ENCODE measurements around the gene ULK4.
A peak's percentile ranks its signal among the peaks of the same experiment; 100 is the strongest.

The ULK4 gene

GRCh38 chr3:41324156-41324475 lies 637.8 kb downstream of the ULK4 start:
- no peak for DNase-seq (ENCODE audit: low read depth)
- no peak overlapping the region for H3K4me3 ChIP-seq (ENCODE audit: low read length)
- no peak for TF ChIP-seq CTCF (conservative IDR thresholded peaks at IDR 0.05; ENCODE audit: low read length)

GRCh38 chr3:41323467-41324155 lies 638.3 kb downstream of the ULK4 start:
- no peak for TF ChIP-seq CTCF (conservative IDR thresholded peaks at IDR 0.05; ENCODE audit: low read length)
- no peak for DNase-seq (ENCODE audit: low read depth)
- H3K4me3 ChIP-seq (ENCODE audit: low read length), result no peak overlapping the region

- H3K4me3 ChIP-seq (ENCODE audit: low read length), result no peak overlapping the region
- no peak for TF ChIP-seq CTCF (conservative IDR thresholded peaks at IDR 0.05; ENCODE audit: low read length)
- no peak for DNase-seq (ENCODE audit: low read depth)
Measured at GRCh38 chr3:41321642-41321980, 640.3 kb downstream of the ULK4 start.

GRCh38 chr3:41320953-41321641 lies 640.8 kb downstream of the ULK4 start:
- TF ChIP-seq CTCF (conservative IDR thresholded peaks at IDR 0.05; ENCODE audit: low read length), result no peak
- no peak for DNase-seq (ENCODE audit: low read depth)
- H3K4me3 ChIP-seq (ENCODE audit: low read length), result no peak overlapping the region

- H3K4me3 ChIP-seq (ENCODE audit: low read length), result no peak overlapping the region
- no peak for TF ChIP-seq CTCF (conservative IDR thresholded peaks at IDR 0.05; ENCODE audit: low read length)
- peak; percentile 26 for DNase-seq (ENCODE audit: low read depth)
Measured at GRCh38 chr3:41318520-41318919, 643.4 kb downstream of the ULK4 start.

- DNase-seq (ENCODE audit: low read depth), result peak; percentile 86
Measured at GRCh38 chr3:41317718-41318117, 644.2 kb downstream of the ULK4 start.

More at GRCh38 chr3:41317718-41318117, 644.2 kb downstream of the ULK4 start:
- H3K4me3 ChIP-seq (ENCODE audit: low read length), result no peak overlapping the region
- no peak for TF ChIP-seq CTCF (conservative IDR thresholded peaks at IDR 0.05; ENCODE audit: low read length)

Data from AG10803 (cell line).